NCI-H1092 treated with DMSO at 0.1 percent for 48 hours (cell line): Measurements from ENCODE around the gene UTS2.

Experiments used
- DNase-seq: peaks from one replicate; lab custom pipeline; 2025; lab: John Stamatoyannopoulos, UW

UTS2 gene

DNA sequence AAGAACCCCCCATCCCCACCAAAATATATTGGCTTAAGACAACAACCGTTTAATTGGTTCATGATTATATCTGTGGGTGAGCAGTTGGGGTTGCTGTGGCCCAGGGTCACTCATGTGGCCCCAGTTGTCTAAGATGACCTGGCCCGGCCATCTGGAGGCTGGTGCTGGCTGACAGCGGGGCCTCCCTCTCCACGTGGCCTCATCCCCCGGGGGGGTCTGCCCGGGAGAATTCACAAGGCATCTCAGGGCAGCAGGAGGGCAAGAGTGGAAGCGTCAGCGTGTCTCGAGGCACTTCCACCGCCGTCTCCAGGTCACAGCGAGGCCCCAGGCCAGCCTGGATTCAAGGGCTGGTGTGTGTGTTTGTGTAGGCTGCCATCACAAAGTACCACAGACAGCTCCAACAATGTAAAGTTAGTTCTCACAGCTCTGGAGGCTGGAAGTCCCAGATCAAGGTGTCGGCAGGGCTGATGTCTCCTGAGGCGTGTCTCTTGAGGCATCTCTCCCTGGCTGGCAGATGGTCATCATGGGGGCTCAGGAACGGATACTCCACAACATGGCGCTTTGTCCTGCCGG, 11.0 kb upstream of the UTS2 start:
- DNase-seq, result no peak

DNA sequence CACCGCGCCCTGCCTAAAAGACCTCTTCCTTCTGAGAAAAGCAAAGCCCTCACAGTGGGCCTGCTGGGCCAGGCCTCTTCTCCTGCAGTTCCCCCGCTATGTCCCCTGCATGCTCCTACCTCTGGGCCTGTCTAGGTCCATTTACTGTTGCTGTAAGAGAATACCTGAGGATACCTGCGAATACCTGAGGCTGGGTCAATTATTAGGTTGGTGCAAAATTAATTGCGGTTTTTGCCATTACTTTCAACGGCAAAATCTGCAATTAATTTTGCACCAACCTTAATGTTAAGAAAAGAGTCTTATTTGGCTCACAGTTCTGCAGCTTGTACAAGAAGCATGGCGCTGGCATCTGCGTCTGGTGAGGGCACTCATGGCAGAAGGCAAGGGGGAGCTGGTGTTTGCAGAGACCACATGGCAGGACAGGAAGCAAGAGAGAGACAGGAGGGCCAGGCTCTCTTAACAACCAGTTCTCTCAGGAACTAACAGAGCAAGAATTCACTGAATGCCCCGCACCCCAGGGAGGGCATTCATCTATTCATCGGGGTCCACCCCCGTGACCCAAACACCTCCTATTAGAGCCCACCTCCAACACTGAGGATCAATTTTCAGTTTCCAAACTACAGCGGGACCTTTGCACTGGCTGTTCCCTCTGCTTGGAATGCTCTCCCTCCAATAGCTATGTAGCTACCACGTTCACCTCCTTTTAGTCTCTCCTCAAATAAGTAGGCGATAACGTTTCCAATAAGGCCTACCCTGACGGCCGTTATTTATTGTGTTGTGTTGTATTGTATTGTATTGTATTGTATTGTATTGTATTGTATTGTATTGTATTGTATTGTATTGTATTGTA, 9.6 kb upstream of the UTS2 start:
- DNase-seq, result no peak

DNA sequence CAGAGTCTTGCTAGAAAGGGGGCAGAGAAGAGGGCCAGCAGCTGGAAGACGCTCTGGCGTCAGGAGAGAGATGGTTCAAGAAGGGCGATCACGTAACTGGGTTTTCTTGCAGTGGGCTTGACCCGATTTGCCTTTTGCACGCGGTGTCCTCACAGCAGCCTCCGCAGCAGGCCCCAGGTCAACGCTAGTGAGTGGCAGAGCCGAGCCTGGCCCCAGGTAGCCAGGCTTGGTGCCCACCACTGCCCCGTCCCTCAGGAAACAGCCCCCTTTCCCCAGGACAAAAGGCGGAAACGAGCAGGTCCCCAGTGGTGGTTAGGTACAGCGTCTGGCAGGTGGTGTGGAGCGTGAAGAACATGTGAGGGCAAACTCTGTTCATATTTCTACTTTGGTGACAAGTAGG, 8.6 kb upstream of the UTS2 start:
- DNase-seq, result no peak

DNA sequence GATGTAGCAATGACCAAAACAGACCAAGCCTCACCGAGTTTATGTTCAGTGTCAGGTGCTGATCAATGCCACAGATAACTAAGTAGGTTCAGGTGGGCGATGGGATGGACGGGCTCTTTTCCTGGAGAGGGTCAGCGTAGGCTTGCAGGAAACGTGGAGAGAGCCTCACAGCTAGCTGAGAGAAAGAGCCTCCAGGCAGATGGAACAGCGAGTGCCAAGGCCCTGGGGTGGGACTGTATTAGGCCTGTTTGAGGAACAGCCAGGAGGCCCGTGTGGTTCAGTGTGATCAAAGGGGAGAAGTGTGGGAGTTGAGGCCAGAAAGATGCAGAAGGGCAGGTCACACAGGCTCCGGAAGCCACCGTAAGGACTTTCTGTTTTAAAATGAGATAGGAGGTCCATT, 7.3 kb upstream of the UTS2 start:
- no peak for DNase-seq

DNA sequence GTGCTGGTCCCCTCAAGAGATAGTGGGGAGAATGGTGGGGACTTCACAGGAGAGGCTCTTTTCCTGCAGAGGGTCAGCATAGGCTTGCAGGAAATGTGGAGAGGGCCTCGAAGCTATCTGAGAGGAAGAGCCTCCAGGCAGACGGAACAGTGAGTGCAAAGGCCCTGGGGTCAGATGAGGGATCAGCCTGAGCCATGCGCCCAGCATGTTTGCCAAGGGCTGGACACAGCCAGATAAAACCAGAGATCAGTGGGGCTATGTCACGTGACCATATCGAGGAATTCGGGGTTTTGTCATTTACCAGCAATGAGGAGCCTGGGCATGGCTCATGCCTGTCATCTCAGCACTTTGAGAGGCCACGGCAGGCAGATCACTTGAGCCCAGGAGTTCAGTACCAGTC, 6.5 kb upstream of the UTS2 start:
- no peak for DNase-seq

DNA sequence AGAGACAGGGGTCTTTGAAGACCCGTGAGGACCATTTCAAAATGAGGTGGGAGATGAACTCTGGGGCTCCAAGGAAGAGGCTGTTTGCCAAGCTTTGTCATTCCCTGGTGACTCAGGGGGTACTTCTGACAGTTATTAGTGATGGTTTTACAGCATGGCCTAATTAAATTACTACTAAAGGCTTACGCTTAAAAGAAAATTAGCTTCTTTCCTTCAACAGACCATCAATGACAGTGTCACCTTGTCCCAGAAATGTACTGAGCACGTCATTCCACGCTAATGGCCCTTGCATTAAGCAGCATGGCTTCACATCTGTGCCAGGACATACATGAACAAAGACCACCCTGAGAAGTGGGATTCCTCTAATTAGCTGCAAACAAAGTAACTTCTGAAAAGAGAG, 5.1 kb upstream of the UTS2 start:
- DNase-seq, result no peak

DNA sequence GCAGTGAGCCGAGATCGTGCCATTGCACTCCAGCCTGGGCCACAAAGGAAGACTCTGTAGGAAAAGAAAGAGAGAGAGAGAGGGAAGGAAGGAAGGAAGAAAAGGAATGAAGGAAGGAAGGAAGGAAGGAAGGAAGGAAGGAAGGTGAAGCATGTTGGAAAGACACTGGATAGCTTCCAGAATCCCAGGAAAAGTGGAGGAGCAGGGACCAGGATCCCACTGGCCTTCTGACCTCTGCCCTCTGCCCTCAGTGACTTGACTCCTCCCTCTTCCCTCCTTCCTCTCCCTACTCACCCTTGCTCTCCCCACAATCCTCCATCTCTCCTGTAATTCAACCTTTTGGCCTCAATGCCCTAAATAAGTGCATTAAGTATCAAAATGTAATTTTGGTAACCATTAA, 4.1 kb upstream of the UTS2 start:
- DNase-seq, result no peak

DNA sequence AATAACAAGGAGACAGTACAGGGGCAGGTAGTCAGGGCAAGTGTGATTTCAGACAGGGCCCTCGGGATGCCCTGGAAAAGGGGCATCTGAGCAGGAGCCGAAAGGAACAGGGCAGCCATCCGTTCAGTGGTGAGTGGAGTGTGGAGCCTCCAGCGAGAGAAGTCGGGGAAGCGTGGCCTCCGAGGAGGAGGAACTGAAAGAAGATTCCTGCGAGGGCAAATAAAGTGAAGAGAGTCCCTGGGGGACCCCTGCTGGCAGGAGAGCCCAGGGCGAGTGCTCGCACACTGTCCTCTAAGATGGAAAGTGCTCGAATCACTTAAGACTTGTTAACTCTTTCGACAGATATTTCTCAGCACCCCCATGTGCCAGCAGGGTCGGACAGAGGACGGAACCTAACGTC, 3.5 kb upstream of the UTS2 start:
- no peak for DNase-seq

DNA sequence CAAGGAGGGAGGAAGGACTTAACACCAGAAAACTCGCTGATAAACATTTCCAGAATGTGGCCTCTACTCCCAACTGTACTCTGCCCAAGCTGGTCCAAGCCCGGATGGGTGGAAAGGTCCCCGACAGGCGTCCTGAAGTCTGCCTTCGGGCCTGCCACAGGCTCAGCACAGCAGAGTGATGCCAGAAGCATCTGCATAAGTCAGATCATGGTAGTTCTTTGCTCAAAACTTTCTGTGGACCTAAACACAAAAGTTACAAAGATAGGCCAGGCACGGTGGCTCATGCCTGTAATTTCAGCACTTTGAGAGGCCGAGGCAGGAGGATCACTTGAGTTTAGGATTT, 790 bp upstream of the UTS2 start:
- DNase-seq, result no peak

DNA sequence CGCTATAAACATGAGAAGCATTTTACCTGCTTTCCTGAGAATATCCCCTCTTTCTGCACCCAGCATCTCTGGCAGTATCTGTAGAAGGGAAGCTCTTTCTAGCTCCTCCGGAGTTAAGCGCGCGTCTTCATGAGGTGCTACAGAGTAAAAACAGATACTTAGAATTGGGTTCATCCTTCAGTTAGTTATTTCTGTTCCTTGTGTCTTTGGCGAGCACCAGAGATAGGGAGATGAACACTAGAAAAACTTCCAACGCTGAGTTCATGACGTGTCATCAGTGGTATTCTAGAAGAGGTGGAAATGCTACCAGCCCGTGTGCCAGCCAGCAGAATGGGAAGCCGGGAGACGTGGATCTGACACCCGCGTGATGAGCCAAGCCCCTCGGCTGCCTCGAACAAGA, 2.1 kb downstream of the UTS2 start:
- DNase-seq, result no peak

DNA sequence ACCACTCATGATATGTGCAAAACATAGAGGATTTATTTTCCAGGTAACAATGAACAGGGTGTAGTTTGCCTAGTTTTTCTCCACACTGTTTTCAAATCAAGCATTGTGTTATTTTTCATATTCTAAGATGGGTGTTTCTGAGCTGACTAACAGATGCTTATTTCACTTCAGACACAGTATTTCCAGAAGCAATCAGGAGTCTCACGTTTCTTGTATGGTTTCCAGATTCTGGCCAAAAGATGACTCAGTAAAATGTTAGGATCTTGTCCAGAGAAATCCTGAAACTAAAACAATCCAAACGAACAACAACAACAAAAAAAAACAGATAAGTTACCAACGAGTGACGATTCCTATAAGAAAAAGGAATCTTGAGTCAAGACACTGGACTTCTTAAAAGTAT, 5.3 kb downstream of the UTS2 start:
- no peak for DNase-seq

DNA sequence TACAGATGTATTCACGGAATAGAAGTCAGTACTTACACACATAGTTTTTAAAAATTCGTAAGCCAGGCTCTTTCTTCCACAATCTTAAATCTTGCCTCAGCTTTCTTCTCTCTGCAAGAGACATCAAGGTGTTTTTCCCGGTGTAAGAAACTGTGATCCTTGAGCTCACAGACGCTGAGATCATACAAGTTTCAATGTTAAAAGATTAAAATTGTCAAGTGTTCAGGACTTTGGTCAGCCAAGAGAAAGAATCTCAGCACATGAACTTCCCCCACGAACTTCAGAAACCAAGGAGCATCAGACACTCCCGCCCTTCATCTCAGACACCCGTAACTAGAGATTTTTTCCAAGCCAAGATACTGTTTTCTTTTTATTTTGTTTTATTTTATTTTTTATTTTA, 6.2 kb downstream of the UTS2 start:
- no peak for DNase-seq

DNA sequence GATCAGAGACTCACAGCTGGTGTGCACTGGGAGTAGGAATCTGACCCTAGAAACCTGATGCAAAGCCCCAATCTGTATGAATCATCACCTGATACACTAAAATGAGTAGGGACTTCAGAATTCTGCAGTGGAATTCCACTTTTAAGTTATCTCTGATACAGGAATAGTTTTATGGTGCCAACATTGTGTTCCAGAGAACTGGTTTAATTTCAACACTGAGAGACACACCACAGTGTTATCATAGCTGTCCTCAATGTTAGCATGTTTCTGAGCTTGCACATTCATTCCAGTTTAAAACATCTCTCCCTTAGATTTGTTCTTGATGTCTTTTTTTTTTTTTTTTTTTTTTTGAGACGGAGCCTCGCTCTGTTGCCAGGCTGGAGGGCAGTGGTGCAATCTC, 7.1 kb downstream of the UTS2 start:
- no peak for DNase-seq

DNA sequence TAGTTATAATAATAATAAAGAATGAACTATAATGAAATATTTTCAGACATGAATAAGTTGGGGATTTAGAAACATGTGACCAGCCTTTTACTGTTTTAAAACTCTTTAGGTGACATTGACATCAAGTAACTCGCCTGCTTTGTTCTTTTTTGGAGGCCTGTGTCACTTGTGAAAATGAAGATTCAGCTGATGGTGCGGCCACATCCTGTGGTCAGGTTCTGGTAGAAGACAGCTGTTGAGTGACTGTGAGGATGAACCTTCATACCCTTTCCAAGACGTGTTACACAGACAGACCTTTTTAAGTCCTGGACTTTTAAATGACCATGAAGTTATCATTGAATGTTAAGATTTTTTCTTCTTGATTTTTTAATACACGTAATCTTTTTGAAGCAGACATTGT, 10.3 kb downstream of the UTS2 start:
- no peak for DNase-seq

DNA sequence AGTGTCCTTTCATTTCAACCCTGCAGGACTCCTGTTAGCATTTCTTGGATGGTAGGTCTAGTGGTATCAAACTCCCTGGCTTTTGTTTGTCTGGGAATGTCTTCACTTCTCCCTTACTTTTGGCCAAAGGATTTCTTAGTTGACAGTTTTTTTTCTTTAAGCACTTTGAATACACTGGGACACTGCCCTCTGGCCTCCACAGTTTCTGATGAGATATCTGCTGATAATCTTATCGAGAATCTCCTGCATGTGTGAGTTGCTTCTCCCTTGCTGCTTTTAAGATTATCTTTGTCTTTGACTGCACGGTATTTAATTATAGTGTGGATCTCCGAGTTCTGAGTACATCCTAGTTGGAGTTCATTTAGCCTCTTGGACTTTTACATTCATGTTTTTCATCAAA, 13.3 kb downstream of the UTS2 start:
- DNase-seq, result no peak

DNA sequence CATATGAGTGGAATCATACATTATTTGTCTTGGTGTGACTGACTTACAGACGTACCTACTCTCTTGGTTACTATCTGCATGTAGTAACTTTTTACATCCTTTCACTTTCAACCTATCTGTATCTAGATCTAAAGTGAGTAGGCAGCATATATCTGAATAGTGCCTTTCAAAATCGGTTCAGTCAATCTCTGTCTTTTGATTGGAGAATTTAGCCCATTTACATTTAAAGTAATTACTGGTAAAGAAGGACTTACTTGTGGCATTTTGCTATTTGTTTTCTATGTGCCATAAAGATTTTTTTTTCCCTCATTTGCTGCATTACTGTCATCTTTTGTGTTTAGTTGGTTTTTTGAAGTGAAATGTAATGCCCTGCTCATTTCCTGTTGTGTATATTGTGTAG, 14.2 kb downstream of the UTS2 start:
- DNase-seq, result no peak

DNA sequence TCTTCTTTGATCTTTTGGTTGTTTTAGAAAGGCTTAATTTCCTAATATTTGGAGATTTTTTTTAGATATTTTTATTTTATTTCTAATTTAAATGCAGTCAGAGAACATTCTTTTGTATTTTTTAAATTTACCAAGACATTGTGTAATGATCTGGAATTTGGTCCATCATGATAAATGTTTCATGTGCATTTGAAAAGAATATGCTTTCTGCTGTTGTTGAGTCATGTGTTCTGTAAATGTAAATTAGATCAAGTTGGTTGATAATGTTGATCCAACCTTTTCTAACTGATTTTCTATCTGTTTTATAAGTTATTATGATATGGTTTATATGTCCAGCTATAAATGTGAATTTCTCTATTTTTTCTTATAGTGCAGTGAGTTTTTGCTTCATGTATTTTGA, 19.8 kb downstream of the UTS2 start:
- DNase-seq, result no peak

DNA sequence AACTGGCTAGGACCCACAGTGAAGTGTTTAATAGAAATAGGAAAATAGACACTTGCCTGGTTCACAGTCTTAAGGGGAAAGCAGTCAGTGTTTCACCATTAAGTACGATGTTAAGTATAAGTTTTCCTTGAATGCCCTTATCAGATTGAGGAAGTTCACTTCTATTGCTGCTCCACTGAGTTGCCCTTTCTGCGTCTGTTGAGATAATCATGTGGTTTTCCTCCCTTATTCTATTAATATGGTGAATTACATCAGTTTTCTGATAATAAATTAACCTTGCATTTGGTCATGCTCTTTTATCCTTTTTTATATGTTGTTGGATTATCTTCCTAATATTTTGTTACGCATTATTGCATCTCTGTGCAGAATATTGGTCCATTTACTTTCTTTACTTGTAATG, 21.4 kb downstream of the UTS2 start:
- no peak for DNase-seq

DNA sequence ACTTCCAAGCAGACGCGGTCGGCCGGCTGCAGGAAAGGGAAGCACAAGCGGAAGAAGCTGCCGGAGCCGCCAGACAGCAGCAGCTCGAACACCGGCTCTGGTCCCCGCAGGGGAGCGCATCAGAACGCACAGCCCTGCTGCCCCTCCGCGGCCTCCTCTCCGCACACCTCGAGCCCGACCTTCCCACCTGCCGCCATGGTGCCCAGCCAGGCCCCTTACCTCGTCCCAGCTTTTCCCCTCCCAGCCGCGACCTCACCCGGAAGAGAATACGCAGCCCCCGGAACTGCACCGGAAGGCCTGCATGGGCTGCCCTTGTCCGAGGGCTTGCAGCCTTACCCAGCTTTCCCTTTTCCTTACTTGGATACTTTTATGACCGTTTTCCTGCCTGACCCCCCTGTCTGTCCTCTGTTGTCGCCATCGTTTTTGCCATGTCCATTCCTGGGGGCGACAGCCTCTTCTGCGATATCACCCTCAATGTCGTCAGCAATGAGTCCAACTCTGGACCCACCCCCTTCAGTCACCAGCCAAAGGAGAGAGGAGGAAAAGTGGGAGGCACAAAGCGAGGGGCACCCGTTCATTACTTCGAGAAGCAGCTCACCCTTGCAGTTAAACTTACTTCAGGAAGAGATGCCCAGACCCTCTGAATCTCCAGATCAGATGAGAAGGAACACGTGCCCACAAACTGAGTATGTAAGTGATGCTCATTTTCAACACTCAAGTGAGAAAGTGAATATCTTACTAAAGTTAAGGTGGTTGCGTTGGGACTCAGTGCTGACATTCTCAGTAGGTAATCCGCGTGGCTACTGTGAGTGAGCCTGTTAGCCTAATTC, 25.5 kb downstream of the UTS2 start:
- DNase-seq, result no peak

DNA sequence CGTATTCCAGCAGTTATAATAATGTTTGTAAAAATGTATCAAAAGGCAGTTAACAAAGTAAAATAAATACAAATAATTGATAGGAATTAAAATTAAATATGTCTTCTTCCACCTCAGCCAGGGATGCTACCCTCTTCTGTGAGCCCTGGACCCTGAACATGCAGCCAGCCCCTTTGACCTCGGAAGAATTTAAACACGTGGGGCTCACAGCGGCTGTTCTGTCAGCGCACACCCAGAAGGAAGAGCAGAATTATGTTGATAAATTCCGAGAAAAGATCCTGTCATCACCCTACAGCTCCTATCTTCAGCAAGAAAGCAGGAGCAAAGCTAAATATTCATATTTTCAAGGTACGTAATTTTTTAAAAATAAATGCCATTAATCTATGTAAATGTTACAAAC, 26.5 kb downstream of the UTS2 start:
- DNase-seq, result no peak

DNA sequence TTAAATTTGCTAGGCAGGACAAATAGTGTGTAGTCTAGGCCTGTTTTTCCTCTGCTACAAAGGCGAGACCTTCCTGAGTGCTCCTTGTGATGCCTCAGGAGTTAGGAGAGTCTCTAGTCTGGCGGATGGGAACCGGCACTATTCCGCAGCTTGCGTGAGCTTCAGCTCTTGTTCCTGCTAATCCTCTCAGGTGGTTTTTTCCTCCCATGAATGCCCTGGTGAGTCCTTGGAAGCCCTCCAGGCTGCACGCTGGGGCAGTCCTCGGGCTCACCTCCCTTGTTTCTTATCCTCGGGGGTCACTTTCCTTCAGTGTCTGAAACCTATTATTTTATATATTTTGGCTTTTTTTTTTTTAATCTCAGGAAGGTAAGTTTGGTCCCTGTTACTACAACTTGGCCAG, 28.2 kb downstream of the UTS2 start:
- no peak for DNase-seq

DNA sequence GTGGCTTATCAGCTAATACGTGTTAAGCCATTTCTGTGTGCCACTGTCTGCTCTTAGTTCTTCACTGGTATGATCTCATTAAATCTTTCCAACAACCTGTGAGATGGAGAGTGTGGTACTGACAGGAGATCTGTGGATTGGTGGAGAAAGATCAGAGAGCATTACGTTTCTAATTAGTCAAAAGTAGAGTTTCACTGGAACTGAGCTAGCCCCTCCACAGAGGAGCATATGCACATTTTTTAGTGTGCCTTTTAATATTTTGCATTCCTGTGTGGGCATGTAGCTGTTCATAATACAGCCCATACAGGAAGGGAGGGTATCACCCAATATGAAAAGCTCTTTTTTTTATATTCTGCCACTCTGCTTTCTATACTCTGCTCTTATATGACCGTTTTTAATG, 31.6 kb downstream of the UTS2 start:
- DNase-seq, result no peak

DNA sequence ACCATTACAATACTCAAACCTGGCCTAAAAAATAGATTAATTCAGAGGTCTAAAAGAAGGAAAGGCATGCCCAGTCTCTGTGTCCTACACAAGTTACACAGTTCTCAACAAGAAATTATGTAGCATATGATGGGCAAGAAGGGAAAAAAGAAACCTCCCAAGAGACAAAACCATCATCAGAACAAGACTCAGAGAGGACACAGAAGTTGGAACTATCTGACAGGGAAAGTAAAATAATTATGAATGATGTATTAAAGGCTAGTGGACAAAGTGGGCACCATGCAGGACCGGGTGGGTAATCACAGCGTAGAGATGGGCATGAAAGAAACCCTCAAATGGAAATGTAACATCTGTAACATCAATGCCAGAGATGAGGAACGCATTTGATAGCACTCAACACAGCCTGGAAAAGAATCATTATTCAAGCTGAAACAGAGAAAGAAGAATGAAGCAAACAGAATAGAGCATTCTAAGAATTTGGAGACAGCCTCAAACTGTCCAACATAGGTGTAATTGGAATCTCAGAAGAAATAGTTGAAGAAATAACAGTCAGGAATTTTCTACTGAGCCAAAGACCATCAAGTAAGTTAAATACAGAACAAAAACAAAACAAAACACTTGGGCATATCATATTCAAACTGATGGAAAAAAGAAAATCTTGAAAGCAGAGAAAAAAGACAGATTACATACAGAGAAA, 39.0 kb downstream of the UTS2 start:
- DNase-seq, result no peak
